ENCODE data around the gene CABP2.
"Not testable (repeated sequence)": the region's sequence is repeated elsewhere in the genome, so short reads cannot be mapped to it uniquely, and the experiment has no call there.

CABP2 gene

GRCh38 chr11:67476692-67477091 lies 46.6 kb downstream of the CABP2 start:
- H3K36me3 ChIP-seq (ENCODE audit: insufficient read depth, low read length); H3K27me3 ChIP-seq (ENCODE audit: control insufficient read depth in 1 of 2, insufficient read depth in 2 of 2, low read length in 2 of 2); H3K4me1 ChIP-seq (ENCODE audit: insufficient read depth, low read length); H3K4me3 ChIP-seq (ENCODE audit: low read depth in 1 of 2, low read length in 2 of 2); H3K9me3 ChIP-seq (ENCODE audit: low read length); H3K9ac ChIP-seq (ENCODE audit: low read length); H3K27ac ChIP-seq (ENCODE audit: low read depth, low read length): not testable (repeated sequence)

GRCh38 chr11:67472882-67473281 lies 50.4 kb downstream of the CABP2 start:
- Histone ChIP-seq H3K4me3 (ENCODE audit: low read depth in 1 of 2, low read length in 2 of 2) (no peak overlapping the region), H3K27me3 (ENCODE audit: control insufficient read depth in 1 of 2, insufficient read depth in 2 of 2, low read length in 2 of 2) (no peaks in the 10 kb centered on the region), H3K9me3 (ENCODE audit: low read length) (no peaks in the 10 kb centered on the region), H3K36me3 (ENCODE audit: insufficient read depth, low read length) (no peaks in the 10 kb centered on the region), H3K4me1 (ENCODE audit: insufficient read depth, low read length) (peaks cover 6% of the 10 kb centered on the region), H3K27ac (ENCODE audit: low read depth, low read length) (no peak overlapping the region), H3K9ac (ENCODE audit: low read length) (no peak overlapping the region)

GRCh38 chr11:67470337-67471002 lies 52.8 kb downstream of the CABP2 start:
- H3K27ac ChIP-seq (ENCODE audit: low read depth, low read length) = no peak overlapping the region
- H3K4me1 ChIP-seq (ENCODE audit: insufficient read depth, low read length) = peaks cover 20% of the 10 kb centered on the region
- H3K9ac ChIP-seq (ENCODE audit: low read length) = no peak overlapping the region
- H3K9me3 ChIP-seq (ENCODE audit: low read length) = no peaks in the 10 kb centered on the region
- no peaks in the 10 kb centered on the region for H3K27me3 ChIP-seq (ENCODE audit: control insufficient read depth in 1 of 2, insufficient read depth in 2 of 2, low read length in 2 of 2)
- H3K4me3 ChIP-seq (ENCODE audit: low read depth in 1 of 2, low read length in 2 of 2) = no peak overlapping the region
- H3K36me3 ChIP-seq (ENCODE audit: insufficient read depth, low read length) = no peaks in the 10 kb centered on the region

GRCh38 chr11:67469508-67469811 lies 53.8 kb downstream of the CABP2 start:
- peak overlapping the region; percentile 93 for H3K27ac ChIP-seq (ENCODE audit: low read depth, low read length)
- peaks cover 25% of the 10 kb centered on the region for H3K4me1 ChIP-seq (ENCODE audit: insufficient read depth, low read length)
- H3K27me3 ChIP-seq (ENCODE audit: control insufficient read depth in 1 of 2, insufficient read depth in 2 of 2, low read length in 2 of 2) = no peaks in the 10 kb centered on the region
- peak overlapping the region; percentile 57 to 84 for H3K4me3 ChIP-seq (ENCODE audit: low read depth in 1 of 2, low read length in 2 of 2)
- no peaks in the 10 kb centered on the region for H3K9me3 ChIP-seq (ENCODE audit: low read length)
- no peaks in the 10 kb centered on the region for H3K36me3 ChIP-seq (ENCODE audit: insufficient read depth, low read length)
- H3K9ac ChIP-seq (ENCODE audit: low read length) = peak overlapping the region; percentile 37

All from muscle layer of colon (tissue), 2 donors.